ENCODE results near the gene MEAF6.

- TF ChIP-seq, protein P1, sequence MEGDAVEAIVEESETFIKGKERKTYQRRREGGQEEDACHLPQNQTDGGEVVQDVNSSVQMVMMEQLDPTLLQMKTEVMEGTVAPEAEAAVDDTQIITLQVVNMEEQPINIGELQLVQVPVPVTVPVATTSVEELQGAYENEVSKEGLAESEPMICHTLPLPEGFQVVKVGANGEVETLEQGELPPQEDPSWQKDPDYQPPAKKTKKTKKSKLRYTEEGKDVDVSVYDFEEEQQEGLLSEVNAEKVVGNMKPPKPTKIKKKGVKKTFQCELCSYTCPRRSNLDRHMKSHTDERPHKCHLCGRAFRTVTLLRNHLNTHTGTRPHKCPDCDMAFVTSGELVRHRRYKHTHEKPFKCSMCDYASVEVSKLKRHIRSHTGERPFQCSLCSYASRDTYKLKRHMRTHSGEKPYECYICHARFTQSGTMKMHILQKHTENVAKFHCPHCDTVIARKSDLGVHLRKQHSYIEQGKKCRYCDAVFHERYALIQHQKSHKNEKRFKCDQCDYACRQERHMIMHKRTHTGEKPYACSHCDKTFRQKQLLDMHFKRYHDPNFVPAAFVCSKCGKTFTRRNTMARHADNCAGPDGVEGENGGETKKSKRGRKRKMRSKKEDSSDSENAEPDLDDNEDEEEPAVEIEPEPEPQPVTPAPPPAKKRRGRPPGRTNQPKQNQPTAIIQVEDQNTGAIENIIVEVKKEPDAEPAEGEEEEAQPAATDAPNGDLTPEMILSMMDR (conservative IDR thresholded peaks at IDR 0.05; ENCODE audit: low read depth, low read length): no peak
- TF ChIP-seq USF2 (IDR thresholded peaks at IDR 0.05; ENCODE audit: low read depth, low read length): no peak
Measured at GRCh38 chr1:37501661-37502060, 12.9 kb downstream of the MEAF6 start.
